ENCODE results near the gene KRT27. TPM values are rescaled to one million over a fixed set of nuclear protein-coding genes. Genes with fewer than 3 reads are reported as not detected.
"Not testable (repeated sequence)": the region's sequence is repeated elsewhere in the genome, so short reads cannot be mapped to it uniquely, and the experiment has no call there.

KRT27 gene
- total RNA-seq, 1 experiment from 2014 or later, result 6.9 TPM

DNA sequence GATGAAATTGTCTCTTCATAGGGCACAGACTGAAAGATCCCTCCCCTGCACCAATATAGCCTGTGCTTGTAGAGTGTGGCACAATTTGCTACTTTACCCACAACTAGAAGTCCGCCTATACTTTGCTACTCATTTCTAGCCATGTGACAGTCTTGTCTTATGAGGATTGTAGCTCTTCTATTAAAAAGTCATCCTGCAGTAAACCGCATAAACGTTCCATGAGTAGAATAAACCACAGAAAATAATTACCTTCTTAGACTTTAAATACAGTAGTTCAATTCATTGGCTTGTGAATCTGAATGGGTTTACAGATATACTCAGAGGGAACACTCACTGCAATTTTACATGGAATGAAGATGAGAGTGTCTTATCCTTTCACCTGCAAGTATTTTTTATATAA, 4.4 kb downstream of the KRT27 start:
- DNase-seq (ENCODE audit: low read depth, low spot score), result peak; percentile 97
- in situ Hi-C loops (cut with HindIII; ENCODE audit: low pct_unique_long_range_greater_than_20kb, low sequenced_read_pairs), result no loop called here

DNA sequence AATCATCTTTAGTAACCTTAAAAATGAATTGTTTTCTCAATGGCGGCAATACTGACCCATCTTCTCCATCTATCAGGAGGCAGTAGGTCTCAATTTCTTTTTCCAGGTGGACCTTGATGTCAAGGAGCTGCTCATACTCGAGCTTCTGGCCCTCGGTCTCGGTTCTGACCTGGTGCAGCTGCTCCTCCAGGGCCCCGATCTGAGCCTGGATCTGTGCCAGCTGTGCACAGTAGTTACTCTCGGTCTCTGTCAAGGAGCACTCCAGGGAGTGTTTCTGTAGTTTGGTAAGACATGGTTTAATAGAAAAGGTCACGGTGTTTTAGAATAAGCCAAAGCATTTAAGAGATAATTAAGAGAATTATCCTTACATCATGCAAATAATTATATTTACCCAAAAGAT, 4.9 kb downstream of the KRT27 start:
- peak; percentile 52 for DNase-seq (ENCODE audit: low read depth, low spot score)
- in situ Hi-C loops (cut with HindIII; ENCODE audit: low pct_unique_long_range_greater_than_20kb, low sequenced_read_pairs), result no loop called here

DNA sequence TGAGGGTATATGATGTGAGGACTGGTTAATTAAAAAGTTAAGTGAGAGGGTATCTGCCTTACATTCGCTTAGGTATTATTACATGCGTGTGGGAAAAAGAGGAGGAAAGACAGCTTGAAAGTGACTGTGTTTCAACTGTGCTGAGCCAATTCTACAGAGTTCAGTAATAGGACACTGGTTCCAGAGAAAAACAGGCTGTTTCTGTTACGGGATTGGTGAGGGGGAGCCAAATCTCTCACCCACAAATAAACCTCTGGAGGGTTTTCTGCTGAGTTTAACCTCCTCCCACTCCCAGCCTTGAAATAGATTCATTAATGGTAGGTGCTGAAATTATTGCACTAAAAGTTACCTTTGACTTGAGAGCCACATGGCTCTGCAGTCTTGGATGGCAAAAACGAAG, 6.4 kb downstream of the KRT27 start:
- no peak for DNase-seq (ENCODE audit: low read depth, low spot score)
- in situ Hi-C loops (cut with HindIII; ENCODE audit: low pct_unique_long_range_greater_than_20kb, low sequenced_read_pairs), result no loop called here

DNA sequence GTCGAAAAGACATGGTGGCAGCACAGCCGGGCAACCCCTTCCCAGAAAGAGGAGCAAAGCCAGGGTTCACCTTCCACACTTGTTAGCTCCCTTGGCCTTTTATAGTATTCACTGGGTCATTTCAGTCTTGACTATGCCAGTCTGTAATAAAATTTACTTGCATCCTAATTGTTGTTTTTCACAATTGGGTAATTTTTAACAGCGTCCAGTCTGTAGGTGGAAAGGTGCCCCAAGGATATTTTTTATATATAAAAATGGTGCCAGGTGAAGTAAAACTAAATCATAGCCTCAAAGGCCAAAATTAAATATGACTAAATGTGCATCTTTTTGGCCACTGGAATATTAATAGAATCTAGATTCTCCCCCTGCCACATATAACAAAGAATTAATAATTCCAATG, 10.2 kb downstream of the KRT27 start, which contains the start of gene KRT26:
Gene KRT26, minus strand, starts transcription at position 101 of the 400 bp plus-strand sequence. Its CDS starts 88 bp downstream, at position 13.
- DNase-seq (ENCODE audit: low read depth, low spot score), result no peak
- in situ Hi-C loops (cut with HindIII; ENCODE audit: low pct_unique_long_range_greater_than_20kb, low sequenced_read_pairs), result no loop called here

DNA sequence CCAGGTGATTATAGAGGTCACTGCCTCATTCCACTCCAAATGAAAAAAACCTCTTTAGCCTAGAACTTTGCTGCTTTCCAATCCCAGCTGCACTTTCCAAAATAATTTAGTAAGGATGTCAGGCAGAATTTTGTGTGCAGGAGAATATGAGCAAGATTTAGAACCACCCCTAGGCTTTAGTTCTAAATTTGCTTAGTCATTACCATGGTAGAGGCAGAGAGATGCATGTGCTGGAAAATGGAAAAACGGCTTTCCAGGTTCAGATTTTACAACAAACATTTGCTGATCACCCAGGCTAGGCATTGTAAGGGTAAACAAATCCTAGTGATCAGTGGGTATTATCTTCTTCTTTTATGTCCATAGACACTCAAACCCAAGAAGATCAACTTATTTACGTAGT, 16.7 kb downstream of the KRT27 start:
- in situ Hi-C loops (cut with HindIII; ENCODE audit: low pct_unique_long_range_greater_than_20kb, low sequenced_read_pairs), result no loop called here
- DNase-seq (ENCODE audit: low read depth, low spot score), result no peak

DNA sequence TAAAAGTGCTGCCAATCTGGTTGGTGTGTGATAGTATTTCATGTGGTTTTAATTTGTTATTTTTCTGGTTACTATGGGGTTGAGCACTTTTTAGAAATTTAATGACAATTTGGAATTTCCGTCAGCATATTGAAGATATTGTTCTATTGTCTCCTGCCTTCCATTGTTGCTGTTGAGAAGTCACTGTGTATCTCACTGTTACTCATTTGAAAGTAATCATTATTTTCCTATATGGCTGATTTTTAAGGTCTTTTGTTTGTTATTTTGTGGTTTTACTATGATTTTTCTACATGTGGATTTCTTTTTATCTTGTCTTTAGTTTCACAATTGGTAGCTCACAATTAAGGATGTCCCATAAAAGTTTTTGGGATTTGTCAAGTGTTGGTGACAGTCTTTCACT, 18.6 kb downstream of the KRT27 start:
- in situ Hi-C loops (cut with HindIII; ENCODE audit: low pct_unique_long_range_greater_than_20kb, low sequenced_read_pairs), result no loop called here
- no peak for DNase-seq (ENCODE audit: low read depth, low spot score)

DNA sequence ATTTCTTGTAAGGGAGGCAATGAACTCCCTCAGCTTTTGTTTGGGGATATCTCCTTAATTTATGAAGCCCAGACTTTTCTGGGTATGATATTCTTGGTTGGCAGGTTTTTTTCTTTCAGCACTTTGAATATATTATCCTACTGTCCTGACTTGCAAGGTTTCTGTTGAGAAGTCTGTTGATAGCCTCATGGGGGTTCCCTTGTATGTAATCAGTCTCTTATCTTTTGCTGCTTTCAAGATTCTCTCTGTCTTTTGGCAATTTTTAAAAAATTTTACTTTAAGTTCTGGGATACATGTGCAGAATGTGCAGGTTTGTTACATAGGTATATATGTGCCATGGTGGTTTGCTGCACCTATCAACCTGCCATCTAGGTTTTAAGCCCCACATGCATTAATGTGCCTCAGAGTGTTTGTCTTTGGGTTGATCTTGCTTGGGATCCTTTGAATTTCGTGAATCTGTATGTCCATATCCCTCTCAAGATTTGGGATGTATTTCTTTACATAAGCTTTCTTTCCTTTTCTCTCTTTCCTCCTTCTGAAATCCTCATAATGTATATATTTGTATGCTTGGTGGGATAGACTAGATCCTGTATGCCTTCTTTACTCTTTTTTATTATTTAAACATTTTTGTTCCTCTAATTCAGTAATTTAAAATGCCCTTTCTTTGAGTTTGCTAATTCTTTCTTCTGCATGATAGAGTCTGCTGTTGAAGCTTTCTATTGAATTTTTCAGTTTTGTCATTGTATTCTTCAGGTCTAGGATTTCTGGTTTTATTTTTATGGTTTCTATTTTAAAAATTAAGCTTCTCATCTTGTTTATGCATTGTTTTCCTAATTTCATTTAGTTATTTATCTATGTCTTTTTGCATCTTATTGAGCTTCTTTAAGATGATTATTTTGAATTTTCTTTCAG, 22.0 kb downstream of the KRT27 start:
- in situ Hi-C loops (cut with HindIII; ENCODE audit: low pct_unique_long_range_greater_than_20kb, low sequenced_read_pairs), result no loop called here
- DNase-seq (ENCODE audit: low read depth, low spot score), result no peak

DNA sequence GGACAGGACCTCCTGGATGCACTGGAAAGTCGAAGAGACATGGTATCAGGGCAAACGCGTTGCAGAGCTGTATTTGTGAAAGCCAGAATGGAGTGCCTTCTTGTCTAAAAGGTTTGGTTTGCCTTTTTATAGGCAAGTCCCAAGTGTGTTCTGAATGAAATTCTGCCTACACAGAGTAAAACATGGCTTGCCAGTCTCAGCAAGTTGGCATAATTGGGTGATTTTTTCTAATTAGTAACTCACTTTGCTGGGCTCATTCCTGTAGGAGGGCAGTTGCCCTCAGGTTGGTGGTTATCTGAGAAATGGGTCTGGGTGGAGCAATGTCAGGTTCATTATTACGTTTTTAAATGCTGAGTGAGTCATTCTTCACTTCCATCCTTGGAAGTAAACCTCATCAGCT, 27.1 kb downstream of the KRT27 start, which contains the start of gene KRT25:
Gene KRT25, minus strand, starts transcription at position 101 of the 400 bp plus-strand sequence. Its CDS starts 60 bp downstream, at position 41.
- DNase-seq (ENCODE audit: low read depth, low spot score), result no peak
- in situ Hi-C loops (cut with HindIII; ENCODE audit: low pct_unique_long_range_greater_than_20kb, low sequenced_read_pairs), result no loop called here

DNA sequence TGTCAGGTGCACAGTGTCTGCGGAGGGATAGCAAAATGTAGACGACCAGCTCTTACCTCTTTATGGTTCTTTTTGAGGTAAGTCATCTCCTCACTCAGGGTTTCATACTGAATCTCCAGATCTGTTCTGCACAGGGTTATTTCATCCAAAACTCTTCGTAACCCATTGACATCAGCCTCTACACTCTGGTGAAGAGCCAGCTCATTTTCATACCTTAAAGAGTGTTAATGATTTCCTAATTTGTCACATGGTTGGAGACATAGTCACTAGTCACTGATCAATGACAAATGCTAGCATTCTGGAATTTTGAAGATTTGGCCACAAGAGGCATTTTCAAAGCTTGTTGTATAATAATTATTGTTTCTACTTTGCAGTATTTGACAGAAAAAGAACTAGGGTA, 28.5 kb downstream of the KRT27 start:
- DNase-seq (ENCODE audit: low read depth, low spot score), result no peak
- in situ Hi-C loops (cut with HindIII; ENCODE audit: low pct_unique_long_range_greater_than_20kb, low sequenced_read_pairs), result no loop called here

DNA sequence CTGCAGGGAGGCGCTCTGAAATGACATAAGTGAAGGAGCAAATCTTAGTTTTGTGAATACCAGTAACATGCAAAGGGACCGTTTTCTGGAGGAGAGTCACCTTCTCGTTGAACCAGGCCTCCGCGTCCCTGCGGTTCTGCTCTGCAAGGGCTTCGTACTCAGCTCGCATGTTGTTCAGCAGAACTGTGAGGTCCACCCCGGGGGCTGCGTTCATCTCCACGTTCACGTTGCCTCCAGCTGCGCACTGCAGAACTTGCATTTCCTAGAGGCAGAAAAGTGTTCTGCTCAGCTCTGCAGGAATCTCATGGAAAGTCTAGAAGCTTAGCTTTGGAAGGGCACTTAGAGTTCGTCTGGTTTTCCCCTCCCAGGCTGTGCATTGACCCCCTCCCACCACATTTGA, 31.3 kb downstream of the KRT27 start:
- in situ Hi-C loops (cut with HindIII; ENCODE audit: low pct_unique_long_range_greater_than_20kb, low sequenced_read_pairs), result no loop called here
- no peak for DNase-seq (ENCODE audit: low read depth, low spot score)

DNA sequence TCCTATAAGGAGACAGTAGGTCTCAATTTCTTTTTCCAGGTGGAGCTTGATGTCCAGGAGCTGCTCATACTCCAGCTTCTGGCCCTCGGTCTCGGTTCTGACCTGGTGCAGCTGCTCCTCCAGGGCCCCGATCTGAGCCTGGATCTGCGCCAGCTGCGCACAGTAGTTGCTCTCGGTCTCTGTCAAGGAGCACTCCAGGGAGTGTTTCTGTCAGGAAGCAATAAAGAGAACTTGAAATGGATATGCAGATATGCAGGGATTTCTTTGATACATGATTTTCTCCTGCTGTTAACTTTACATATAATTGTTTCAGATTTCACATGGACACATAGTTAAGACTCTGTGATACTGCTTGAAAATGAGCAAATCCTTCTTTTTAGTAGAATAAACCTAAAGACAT, 32.0 kb downstream of the KRT27 start:
- DNase-seq (ENCODE audit: low read depth, low spot score), result no peak
- in situ Hi-C loops (cut with HindIII; ENCODE audit: low pct_unique_long_range_greater_than_20kb, low sequenced_read_pairs), result no loop called here

DNA sequence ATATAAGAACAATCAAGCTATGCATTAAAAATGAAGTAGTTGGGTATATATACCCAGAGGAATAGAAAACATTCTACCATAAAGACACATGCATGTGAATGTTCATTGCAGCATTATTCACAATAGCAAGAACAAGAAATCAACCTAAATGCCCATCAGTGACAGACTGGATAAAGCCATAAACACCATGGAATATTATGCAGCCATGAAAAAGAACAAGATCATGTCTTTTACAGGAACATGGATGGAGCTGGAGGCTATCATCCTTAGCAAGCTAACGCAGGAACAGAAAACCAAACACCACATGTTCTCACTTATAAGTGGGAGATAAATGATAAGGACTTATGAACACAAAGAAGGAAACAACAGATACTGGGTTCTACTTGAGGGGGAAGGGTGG, 33.7 kb downstream of the KRT27 start:
- in situ Hi-C loops (cut with HindIII; ENCODE audit: low pct_unique_long_range_greater_than_20kb, low sequenced_read_pairs); DNase-seq (ENCODE audit: low read depth, low spot score): not testable (repeated sequence)

DNA sequence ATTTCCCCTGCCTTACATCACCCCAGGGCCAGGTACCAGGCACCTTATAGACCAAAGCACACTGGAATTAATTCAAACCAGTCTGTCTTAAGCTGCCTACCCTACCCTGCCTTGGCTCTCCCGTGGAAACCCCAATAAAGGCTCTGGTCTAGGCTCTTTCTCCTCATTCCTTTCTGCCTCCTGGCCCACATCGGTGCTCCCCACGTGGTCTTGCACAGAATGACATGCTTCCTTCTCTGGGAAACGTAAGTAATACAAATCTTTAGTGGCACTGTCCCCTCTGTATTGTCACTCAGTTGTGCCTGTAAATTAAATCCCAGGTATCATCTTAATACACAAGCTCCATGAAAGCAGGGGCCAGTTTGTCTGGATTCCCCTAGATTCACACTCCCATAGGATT, 43.8 kb downstream of the KRT27 start:
- in situ Hi-C loops (cut with HindIII; ENCODE audit: low pct_unique_long_range_greater_than_20kb, low sequenced_read_pairs), result no loop called here
- DNase-seq (ENCODE audit: low read depth, low spot score), result no peak

DNA sequence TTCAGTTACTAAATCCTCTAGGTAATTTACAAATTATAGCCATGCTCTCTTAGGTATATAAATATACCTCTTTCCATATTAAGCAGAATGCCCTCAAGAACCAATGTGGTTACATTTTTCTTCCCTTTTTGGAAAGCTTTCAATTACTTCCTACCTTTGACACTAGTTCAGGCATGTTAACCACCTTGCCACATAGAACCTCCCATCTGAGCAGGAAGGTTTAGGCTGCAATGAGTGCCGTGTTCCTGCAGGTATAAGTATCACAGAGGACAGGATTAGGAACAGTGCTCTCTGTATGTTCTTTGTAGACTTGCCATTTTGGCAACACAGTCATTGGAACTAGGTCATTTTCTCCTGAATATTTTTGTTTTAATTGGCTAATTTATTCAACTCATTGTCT, 47.3 kb downstream of the KRT27 start:
- in situ Hi-C loops (cut with HindIII; ENCODE audit: low pct_unique_long_range_greater_than_20kb, low sequenced_read_pairs), result no loop called here
- DNase-seq (ENCODE audit: low read depth, low spot score), result no peak

DNA sequence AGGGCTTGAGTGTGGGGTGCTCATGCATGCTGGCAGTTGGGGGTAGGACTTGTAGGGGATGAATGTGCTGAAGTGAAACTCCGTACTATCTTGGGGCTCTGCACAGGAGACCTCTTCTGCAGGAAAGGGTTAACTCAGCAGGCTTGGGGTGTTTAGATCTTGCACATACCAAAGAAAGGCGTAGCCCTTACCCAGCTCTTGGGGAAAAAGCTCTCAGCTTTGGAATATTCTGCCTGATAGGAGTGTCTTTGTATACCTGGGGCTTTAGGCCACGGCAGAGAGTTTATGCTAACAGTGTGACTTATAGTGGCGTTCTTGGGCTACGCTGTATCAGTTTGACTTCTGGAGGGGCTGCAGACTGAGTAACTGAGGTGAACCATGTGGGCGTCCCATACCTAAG, 48.3 kb downstream of the KRT27 start:
- in situ Hi-C loops (cut with HindIII; ENCODE audit: low pct_unique_long_range_greater_than_20kb, low sequenced_read_pairs), result no loop called here
- DNase-seq (ENCODE audit: low read depth, low spot score), result no peak

DNA sequence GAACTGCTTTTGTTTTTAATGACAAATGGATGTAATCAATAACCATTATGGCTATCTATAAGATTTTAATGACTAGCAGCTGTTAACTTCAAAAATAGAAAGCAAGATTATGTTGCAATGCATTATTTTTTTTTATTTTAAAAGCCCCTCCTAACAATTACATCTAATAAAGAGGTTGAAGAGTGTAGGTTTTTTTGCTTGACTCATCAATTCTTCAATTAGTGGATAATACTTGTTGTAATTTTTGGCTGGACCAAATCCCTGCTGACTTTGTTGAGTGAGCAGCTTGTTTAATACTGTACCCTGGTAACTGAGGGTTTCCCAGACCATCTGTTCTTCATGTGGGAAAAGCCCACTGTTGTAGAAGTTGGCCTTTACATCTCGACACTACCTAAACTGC, 51.4 kb downstream of the KRT27 start:
- DNase-seq (ENCODE audit: low read depth, low spot score), result no peak
- in situ Hi-C loops (cut with HindIII; ENCODE audit: low pct_unique_long_range_greater_than_20kb, low sequenced_read_pairs), result no loop called here

DNA sequence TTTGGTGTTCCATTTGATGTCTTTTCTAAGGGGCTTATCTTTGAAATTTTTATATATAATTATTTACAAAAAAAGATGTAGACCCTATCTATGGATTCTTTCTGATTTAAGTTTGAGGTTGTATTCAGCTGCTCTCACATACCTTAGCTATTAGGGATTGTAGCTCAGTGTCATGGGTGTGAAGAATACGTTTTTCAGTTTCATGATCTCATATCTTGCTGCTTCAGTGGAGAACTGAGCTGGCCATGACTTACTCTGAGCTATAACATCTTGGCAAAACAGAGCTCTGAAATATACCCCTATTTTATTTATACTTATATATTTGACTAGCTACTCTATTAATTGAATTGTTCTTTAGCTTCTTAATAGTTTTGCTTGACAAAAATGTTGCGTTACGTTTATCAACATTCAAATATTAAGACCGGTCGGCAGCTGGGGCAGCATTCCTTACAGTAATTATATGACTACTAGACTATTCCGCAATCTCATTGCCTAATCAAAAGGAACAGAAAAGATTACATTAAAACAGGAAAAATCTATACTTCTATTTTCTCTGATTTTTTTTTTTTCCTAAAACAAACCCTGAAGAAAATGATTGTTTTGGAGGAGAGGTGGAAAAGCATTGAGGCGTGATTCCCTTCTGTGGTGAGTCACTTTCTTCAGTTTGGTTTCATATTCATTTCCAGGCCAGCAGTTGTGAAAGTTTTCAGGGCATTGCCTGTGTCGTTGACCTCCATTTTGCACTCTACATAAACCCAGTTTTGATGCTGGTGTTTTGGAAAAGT, 54.7 kb downstream of the KRT27 start:
- DNase-seq (ENCODE audit: low read depth, low spot score), result peak; percentile 24
- in situ Hi-C loops (cut with HindIII; ENCODE audit: low pct_unique_long_range_greater_than_20kb, low sequenced_read_pairs), result no loop called here

DNA sequence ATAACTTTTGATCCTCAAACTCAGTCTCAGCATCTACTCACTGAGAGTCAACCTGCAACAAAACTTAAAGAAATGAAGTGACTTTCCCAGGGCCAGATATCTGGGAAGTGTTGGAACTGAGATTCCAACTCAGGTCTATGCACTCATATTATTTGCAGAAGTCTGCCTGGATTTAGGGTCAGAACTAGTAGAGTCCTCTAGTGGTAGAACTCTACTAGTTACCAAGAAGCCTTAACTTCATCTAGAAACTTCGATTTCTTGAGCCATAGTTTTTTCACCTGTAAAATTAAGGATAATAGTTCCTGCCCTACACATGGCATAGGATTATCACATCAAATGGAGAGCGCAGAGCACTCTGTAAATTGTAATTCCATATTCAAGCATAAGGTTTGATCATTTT, 55.4 kb downstream of the KRT27 start:
- in situ Hi-C loops (cut with HindIII; ENCODE audit: low pct_unique_long_range_greater_than_20kb, low sequenced_read_pairs), result no loop called here
- peak; percentile 22 for DNase-seq (ENCODE audit: low read depth, low spot score)
